HG03064 (cell line): Measurements from ENCODE around the gene TEDC1.

ENCODE experiments used
- ATAC-seq: cut with Tn5 transposase; IDR thresholded peaks from one replicate; pipeline ENCODE4 v1.9.1; 2021; ENCODE audit warnings: low read depth; ENCODE audit not compliant: unreplicated experiment

Gene TEDC1

DNA sequence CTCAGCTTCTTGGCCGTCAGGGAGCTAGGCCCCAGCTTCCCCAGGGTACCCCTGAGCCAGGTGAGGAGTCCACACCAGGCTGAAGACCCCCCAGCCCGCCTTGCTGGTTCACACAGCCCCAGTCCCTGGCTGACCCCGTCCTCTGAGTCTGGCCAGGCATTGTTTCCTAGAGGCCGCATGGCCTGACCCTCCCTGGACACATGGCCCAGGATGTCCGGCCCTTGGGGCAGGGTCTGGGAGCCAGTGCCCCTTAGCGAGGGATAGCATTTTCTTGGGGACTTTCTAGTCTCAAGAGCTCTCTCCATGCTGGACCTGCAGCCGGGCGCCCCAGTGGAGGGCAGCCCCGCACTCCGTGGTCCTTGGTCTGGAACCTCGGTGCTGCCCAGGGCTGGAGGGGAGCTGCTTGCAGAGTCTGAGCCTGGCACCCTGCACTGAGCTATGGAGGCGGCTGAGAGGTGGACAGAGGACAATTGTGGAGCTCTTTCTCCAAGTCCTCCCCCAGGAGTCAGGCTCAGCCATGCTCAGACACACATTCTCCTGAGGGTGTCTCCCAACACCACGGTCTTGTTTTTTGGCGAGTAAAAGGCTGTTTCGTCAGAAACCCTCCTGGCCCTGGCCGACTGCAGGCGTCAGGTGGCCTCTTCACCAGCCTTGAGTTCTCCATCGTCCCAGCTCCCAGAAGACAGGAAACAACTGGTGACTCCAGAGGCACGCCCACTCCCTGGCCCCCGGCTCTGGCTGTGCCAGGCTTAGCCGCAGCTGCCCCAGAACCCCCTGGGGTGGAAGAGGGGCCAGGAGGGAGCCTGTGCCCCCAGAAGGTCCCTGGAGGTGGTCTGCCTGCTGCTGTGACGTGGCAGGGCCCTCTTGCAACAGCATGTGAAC lies 34.1 kb upstream of the TEDC1 start:
- ATAC-seq, result no peak

DNA sequence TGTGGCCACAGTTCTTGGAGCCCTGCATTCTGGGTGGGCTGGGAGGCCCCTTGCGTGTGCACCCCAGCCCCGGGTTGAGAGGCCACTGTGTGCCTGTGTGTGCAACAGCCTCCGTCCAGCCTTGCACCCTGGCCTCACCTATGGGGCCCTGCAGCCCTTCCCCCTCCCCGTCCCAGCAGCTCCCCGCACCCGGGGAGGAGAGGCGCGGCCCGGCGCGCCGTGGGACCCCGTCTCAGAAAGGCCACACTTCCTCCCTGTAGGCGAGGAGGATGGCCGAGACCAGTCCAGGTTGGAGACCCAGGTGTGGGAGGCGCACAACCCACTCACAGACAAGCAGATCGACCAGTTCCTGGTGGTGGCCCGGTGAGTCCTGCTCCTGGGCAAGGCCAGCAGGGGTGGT lies 33.0 kb upstream of the TEDC1 start:
- no peak for ATAC-seq

DNA sequence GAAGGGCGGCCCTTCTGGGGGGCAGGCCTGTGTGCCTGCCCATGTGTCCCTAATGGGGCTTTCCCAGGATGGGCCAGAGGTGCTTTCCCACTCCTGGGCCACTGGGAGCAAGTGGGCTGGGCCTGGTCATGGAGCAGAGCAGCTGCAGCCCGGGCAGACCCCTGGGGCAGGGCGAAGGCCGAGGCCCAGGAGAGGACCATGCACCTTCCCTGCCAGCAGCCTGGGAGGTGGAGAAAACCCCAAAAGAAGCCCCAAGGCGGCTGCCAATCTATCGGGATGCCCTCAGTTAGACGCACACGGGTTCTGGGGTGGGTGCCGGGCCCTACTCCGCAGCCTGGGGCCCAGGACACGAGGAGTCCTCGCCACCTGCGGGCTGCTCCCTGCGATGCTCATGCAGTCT lies 32.5 kb upstream of the TEDC1 start:
- no peak for ATAC-seq

DNA sequence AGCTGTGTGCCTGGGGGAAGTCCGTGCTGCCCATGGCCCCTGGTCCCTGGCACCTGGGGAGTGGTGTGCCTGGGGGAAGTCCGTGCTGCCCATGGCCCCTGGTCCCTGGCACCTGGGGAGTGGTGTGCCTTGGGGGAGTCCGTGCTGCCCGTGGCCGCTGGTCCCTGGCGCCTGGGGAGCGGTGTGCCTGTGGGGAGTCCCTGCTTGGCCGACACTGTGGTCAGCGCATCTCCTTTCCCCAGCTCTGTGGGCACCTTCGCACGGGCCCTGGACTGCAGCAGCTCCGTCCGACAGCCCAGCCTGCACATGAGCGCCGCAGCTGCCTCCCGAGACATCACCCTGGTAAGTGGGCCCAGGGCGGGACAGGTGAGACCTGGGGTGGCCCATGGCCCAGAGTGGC lies 30.9 kb upstream of the TEDC1 start:
- ATAC-seq, result no peak

DNA sequence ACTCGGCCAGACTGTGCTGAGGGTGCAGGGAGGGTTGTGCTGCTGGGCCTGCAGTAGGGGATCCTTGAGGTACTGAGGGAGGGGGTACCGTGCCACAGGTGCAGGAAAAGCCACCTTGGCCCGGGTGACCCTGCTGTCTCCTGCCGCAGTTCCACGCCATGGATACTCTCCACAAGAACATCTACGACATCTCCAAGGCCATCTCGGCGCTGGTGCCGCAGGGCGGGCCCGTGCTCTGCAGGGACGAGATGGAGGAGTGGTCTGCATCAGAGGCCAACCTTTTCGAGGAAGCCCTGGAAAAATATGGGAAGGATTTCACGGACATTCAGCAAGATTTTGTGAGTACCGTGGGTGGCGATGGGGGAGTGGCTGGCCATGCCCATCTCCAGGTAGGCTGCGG lies 30.4 kb upstream of the TEDC1 start:
- ATAC-seq, result no peak

DNA sequence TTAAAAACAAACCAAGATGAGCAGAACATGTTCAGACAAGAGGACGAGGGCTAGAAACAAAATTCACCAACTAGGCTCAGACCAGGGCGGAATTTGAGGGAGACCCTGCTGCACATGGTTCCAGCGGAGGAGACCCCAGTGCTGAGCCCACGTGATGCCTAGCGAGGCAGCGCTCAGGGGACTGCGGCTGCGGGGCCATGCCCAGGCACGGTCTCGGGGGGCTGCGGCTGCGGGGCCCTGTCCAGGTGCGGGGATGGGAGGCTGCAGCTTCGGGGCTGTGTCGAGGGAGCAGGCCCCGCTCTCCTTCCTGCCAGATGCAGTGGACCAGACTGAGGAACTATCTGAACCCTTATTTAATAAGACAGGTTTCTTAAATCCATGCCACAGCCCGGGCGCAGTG lies 29.1 kb upstream of the TEDC1 start:
- ATAC-seq, result no peak

DNA sequence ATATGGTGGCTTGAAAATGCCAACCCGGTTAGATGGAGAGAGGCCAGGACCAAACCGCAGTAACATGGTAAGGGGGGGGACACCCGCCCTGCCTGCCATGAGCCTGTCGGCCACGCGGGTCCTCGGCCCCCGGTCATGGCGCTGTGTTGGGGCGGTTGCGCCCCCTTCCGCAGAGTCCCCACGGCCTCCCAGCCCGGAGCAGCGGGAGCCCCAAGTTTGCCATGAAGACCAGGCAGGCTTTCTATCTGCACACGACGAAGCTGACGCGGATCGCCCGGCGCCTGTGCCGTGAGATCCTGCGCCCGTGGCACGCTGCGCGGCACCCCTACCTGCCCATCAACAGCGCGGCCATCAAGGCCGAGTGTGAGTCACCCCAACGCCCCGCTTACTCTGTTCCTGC lies 26.5 kb upstream of the TEDC1 start:
- no peak for ATAC-seq

DNA sequence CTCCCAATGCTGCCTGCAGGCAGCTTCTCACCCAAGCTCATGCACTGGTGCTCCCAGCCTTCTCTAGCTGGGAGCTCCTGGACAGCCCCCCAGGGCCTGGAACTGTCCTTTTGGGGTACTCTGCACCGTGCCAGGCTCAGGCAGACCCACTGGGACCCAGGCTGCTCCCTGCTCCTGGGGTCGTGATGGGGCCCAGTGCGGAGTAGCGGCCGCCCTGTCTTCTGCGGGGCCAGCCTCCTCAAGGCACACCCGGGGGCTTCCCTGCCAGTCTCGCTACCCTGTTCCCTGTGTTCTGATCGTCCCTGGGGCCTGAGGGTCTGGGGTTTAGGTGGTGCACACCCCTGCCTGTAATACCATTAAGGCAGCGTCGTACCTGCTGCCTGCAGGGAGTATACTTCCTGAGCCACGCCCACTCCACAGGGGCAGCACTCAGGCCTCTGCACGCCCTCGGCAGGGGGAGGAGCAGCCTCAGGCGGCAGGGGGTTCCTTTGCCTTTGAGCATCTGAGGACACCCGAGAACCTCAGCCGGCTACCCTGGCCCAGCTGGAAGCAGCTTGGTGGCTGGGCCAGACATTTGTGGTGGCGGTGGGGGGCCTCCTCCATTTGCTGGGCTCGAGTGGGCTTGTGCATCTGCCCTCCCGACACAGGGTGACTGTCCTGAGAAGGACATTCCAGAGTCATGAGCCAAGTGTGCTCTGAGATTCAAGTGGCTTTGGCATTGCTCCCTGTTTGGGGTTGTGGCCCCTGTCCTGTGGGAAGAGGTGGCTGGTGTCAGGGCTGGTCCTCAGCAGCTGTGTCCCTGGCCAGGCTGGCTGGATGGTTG lies 25.6 kb upstream of the TEDC1 start:
- ATAC-seq, result no peak

DNA sequence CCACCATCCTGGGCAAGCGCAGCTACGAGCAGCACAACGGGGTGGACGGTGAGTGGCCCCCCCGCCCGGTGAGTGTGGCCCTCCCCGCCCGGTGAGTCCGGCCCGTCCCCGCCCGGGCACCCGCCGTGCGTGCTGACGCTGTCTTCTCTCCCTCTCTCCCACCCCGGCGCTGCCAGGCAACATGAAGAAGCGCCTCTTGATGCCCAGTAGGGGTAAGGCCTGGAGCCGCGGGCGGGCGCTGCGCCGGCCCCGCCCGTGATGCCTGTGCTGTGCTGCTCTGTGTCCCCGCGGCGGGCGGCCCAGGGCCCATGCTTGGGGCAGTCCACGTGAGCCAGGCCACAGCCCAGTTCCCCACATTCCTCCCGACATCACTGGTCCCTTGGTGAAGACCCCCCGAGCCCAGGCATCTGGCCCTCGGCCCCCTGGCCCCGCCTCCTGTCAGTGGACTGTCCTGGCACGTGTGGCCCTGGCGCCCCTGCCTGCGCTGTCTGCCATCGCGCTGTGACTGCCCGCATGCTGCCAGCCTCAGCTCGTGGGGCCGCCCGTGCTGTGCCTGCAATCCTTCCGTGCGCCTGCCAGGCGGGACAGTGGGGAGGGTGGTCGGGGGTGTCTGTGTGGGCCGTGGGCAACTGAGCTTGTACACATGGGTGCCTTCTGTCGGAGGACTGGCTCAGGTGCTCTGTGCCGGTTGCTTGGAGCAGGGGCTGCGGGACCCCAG lies 24.4 kb upstream of the TEDC1 start:
- no peak for ATAC-seq

DNA sequence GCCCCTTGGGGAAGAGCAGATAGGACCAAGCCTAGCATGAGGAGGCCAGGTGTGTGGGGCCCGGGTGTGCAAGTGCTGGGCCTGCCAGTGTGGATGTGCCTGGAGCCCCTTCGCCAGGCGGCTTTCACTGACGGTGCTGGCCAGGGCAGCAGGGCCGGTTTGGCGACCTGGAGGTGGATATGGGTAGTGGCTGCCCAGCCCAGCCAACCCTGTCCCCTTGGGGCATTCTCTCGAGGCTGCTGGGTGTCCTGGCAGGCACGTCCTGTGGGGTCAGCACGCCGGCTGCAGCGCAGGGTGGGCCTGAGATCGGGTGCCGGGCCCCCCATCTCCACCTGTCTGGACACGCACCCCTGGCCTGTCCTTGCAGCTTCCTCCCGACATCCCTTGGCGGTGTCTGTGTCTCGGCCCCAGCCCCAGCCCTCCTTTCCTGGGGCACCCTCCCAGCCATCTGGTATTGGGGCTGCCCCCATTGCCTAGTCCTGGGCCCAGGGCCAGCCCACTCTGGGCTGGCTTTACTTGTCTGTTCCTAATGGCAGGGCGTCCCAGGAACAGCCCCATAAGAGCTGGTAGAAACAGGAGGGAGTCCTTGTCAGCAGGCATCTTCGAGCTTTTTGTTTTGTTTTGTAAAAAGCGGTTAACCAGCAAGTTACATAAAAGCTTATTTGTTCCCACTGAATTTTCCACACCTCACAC lies 23.7 kb upstream of the TEDC1 start:
- ATAC-seq, result no peak

DNA sequence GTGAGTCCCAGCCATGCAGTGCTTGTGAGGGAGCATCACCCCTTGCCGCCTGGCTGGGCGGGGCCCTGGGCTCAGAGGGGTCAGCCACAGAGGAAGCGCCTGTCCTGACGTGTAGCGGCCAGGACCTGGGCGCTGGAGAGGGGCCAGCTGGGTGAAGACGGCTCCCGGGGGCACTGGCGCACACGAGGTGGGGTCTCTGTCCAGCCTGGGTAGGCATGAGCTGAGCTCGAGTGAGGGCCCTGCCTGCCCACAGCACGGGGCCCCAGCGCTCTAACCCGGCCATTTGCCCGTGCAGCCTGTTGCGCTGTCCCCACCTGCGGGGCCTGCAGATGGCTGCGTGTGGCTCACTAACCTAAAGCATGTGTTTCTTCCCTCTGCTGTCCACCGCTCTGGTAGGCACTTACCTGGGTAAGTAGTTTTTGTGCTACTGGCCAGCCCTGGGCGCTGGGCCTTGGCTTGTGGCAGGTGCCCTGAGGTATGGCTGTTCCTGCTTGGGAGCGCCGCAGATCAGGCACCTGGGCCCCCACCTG lies 23.0 kb upstream of the TEDC1 start:
- ATAC-seq, result no peak

DNA sequence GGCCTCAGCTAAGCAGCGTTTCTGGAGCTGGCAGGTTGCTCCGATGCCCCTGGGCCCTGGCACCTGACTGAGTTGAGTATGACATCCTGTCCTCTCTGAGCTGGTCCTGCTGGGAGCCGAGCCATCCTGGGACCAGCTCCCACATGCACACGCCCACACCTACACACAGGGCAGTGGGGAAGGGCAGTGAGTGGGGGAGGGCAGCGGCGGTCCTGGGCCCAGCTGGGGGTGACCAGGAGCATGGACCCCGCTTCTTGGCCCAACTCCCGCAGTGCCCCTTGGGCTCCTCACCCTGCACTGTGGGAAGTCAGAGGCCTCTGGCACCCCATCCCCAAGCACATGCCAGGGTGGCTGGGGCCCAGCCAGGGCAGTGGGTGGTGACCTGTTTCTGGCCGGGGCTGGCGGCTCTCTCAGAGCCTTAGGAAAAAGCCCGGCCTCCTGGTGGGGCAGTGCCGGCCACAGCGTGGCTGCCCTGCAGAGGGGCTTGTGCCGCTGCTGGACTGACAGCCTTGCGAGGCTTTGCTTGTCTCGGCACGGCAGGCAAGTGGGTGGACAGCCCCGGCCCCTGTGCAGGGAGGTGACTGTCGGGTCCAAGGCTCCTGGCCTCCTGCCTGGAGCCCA lies 22.3 kb upstream of the TEDC1 start:
- ATAC-seq, result no peak

DNA sequence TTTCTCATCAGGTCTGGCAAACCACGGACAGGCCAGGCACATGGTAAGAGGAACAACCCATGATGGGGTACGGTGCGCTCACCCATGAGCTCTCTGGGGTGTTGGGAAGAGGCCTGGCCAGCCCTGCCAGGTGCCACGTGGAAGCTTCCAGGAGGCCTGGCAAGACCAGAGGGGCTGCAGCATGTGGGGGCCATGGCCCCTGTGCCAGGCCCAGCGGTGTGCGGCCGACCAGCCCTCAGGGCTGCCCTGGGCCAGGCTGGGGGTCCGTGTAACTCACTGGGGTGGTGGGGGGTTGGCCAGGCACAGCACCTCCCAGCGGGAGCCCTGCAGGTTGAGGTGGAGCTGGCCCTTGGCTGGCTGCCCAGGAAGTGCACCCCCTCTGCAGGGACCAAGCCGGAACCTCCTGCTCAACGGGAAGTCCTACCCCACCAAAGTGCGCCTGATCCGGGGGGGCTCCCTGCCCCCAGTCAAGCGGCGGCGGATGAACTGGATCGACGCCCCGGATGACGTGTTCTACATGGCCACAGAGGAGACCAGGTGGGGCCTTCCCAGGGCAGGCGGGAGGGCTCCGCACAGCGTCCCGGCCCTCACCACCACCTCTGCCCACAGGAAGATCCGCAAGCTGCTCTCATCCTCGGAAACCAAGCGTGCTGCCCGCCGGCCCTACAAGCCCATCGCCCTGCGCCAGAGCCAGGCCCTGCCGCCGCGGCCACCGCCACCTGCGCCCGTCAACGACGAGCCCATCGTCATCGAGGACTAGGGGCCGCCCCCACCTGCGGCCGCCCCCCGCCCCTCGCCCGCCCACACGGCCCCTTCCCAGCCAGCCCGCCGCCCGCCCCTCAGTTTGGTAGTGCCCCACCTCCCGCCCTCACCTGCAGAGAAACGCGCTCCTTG lies 21.3 kb upstream of the TEDC1 start:
- no peak for ATAC-seq

DNA sequence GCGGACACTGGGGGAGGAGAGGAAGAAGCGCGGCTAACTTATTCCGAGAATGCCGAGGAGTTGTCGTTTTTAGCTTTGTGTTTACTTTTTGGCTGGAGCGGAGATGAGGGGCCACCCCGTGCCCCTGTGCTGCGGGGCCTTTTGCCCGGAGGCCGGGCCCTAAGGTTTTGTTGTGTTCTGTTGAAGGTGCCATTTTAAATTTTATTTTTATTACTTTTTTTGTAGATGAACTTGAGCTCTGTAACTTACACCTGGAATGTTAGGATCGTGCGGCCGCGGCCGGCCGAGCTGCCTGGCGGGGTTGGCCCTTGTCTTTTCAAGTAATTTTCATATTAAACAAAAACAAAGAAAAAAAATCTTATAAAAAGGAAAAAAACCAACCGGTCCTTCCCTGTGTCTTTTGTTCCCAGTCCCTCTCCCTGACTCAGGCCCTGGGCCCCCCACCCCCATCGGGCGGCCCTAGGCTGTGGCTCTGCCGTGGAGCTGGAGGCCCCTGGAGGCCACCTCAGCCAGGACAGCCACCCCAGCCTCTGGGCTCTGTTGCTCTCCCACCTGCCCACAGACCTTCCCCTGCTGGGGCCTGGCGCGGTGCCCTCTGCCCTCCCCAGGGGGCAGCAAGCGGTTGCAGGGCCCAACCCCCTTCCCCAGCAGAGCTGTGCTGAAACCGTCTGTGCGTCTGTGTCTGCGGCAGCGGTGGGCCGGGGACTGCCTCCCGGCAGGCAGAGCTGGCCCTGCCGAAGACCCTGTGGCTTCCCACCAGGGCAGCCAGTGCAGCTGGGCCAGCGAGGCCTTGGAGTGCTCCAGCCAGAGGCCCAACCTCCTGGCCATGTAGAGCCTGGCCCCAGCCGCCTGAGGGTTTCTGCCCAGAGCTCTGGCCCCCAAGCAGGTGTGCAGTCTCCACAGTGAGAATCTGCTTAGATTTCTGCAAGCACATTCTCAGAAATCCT lies 20.4 kb upstream of the TEDC1 start:
- no peak for ATAC-seq

DNA sequence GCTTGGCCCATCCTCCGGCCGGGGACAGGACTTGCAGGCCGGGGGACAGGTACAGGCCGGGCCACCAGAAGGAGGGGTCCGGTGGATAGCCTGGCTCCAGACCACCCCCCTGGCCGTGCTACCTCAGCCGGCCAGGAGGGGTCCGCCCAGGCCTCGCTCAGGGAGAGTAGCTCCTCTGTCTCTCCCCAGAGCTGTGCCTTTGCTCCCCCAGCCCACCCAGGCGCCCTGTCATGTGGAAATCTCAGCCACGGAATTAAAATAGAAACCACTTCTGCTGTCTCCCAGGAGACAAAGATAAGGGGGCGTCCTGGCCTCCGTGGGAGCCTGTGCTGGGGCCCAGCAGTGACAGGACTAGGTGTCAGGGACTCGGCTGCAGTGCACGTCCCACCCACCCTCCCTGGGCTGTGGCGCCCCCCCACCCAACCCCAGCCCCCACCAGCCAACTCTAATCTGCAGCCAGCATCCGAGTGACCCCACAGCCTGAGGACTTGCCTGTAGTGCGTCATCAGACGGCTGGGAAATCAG lies 19.7 kb upstream of the TEDC1 start:
- ATAC-seq, result no peak

DNA sequence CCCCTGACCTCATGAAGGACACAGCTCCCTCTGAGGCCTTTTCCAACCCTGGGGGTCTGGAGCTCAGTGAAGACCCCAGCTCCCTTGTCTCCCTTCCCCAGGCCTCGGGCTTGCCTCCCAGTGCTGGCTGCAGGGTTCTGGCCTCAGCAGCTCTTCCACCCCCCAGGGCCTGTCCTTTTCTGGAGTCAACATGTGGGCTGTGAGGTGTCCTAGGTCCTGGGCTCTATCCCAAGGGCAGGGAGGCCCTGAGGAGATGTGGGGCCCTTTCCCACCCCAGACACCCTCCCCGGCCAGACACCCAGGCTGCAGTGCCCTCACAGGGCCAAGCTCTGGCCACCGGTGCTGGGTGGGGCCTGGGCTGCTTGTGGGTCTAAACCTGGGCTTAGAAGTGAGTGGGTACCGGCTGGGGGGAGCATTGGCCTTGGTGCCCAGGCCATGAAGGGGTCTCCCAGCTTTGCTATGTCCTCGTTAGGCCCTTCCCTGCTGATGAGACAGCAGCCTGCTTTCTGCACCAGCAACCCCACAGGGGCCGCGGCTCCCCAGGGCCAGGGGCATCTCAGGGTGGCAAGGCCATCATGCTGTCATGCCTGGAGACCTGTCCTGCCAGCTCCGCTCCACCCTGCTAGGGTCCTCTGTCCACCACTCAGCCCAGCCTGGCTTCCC lies 19.1 kb upstream of the TEDC1 start:
- ATAC-seq, result no peak

DNA sequence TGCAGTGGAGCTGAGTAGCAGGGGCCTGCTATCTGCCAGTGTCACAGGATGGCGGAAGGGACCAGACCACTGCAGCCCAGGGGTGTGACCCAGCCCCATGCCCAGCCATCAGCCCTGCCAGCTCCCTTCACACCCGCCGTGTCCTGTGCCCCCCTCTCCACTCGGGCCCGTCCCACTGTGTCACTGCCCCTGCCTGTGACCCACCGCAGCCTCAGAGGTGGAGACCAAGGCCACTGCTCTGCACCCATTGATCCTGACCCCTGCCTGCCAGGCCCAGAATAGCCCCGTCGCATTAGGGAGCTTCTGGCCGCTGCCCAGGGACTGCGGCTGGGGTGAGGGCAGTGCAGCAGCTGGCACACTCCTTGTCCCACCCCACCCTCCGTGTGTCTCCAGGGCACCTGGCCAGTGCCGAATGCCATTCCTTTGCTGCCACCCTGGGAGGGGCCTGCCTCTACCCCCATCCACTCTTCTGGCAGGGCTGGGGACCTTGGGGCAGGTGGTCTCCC lies 18.5 kb upstream of the TEDC1 start:
- ATAC-seq, result no peak
